ENCODE data around the gene ABL1.

GRCh38 chr9:130829762-130830161 is 5.3 kb upstream of the ABL1 start:
- TF ChIP-seq, protein P1, sequence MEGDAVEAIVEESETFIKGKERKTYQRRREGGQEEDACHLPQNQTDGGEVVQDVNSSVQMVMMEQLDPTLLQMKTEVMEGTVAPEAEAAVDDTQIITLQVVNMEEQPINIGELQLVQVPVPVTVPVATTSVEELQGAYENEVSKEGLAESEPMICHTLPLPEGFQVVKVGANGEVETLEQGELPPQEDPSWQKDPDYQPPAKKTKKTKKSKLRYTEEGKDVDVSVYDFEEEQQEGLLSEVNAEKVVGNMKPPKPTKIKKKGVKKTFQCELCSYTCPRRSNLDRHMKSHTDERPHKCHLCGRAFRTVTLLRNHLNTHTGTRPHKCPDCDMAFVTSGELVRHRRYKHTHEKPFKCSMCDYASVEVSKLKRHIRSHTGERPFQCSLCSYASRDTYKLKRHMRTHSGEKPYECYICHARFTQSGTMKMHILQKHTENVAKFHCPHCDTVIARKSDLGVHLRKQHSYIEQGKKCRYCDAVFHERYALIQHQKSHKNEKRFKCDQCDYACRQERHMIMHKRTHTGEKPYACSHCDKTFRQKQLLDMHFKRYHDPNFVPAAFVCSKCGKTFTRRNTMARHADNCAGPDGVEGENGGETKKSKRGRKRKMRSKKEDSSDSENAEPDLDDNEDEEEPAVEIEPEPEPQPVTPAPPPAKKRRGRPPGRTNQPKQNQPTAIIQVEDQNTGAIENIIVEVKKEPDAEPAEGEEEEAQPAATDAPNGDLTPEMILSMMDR (IDR thresholded peaks at IDR 0.05; ENCODE audit: low read depth, low read length, poor library complexity, severe bottlenecking): no peak
- TF ChIP-seq EZH2phosphoT487 (IDR thresholded peaks at IDR 0.05; ENCODE audit: borderline replicate concordance, low read length): no peak
